GM12801 (cell line): ENCODE data around the gene KNOP1.

ENCODE experiments used
- CTCF ChIP-seq: IDR thresholded peaks from one replicate; pipeline ENCODE4 v1.5.1; 2011; ENCODE audit warnings: control low read depth; ENCODE audit not compliant: insufficient read length; ENCODE audit errors: extremely low read depth

KNOP1 gene

GRCh38 chr16:19688396-19689024, 29.5 kb downstream of the KNOP1 start:
- no peak for TF ChIP-seq CTCF

- TF ChIP-seq CTCF, result no peak
Measured at GRCh38 chr16:19687279-19687678, 30.7 kb downstream of the KNOP1 start.

GRCh38 chr16:19685176-19685575, 32.9 kb downstream of the KNOP1 start:
- TF ChIP-seq CTCF, result no peak

- TF ChIP-seq CTCF, result no peak
Measured at GRCh38 chr16:19683453-19684236, 34.4 kb downstream of the KNOP1 start.

GRCh38 chr16:19681637-19682036, 36.4 kb downstream of the KNOP1 start:
- no peak for TF ChIP-seq CTCF

- no peak for TF ChIP-seq CTCF
Measured at GRCh38 chr16:19680881-19681340, 37.1 kb downstream of the KNOP1 start.

- no peak for TF ChIP-seq CTCF
Measured at GRCh38 chr16:19678804-19679203, 39.2 kb downstream of the KNOP1 start.
